Type B pancreatic cell (in vitro differentiated cells): Measurements from ENCODE around the gene TTLL5. TPM values are rescaled to one million over a fixed set of nuclear protein-coding genes. Genes with fewer than 3 reads are reported as not detected.

Experiments used
- DNase-seq: peaks from one replicate; pipeline ENCODE4 v3.0.0; 2021; ENCODE audit warnings: mixed read lengths; ENCODE audit not compliant: unreplicated experiment; ENCODE audit errors: extremely low spot score
- H3K27ac Mint-ChIP-seq: 2 replicates; pipeline ENCODE4 v1.8.0; 2021; ENCODE audit warnings: mild to moderate bottlenecking, mixed read lengths
- H3K27me3 Mint-ChIP-seq: 2 replicates; pipeline ENCODE4 v1.8.0; 2021; ENCODE audit warnings: mixed read lengths
- H3K36me3 Mint-ChIP-seq: 2 replicates; pipeline ENCODE4 v1.8.0; 2021; ENCODE audit warnings: mixed read lengths
- H3K4me1 Mint-ChIP-seq: one replicate; pipeline ENCODE4 v1.8.0; 2021; ENCODE audit warnings: mixed read lengths; ENCODE audit not compliant: unreplicated experiment
- H3K4me3 Mint-ChIP-seq: 2 replicates; pipeline ENCODE4 v1.8.0; 2021; ENCODE audit warnings: mild to moderate bottlenecking, mixed read lengths
- H3K9me3 Mint-ChIP-seq: 2 replicates; pipeline ENCODE4 v1.8.0; 2021; ENCODE audit warnings: mixed read lengths
- total RNA-seq: library from RNA; stranded (reverse); gene quantifications from 2 replicates; pipeline ENCODE4 v1.2.1, GENCODE V29; 2021; ENCODE audit warnings: low replicate concordance
- TF ChIP-seq, protein P1 (sequence below): fragments of 200-600 bp; sonication (generic); conservative IDR thresholded peaks from 2 replicates; pipeline ENCODE4 v1.5.0; 2021; ENCODE audit warnings: antibody characterized with exemption, mild to moderate bottlenecking

The TTLL5 gene
- total RNA-seq, 1 donor from 2014 or later, result 44.7 TPM

DNA sequence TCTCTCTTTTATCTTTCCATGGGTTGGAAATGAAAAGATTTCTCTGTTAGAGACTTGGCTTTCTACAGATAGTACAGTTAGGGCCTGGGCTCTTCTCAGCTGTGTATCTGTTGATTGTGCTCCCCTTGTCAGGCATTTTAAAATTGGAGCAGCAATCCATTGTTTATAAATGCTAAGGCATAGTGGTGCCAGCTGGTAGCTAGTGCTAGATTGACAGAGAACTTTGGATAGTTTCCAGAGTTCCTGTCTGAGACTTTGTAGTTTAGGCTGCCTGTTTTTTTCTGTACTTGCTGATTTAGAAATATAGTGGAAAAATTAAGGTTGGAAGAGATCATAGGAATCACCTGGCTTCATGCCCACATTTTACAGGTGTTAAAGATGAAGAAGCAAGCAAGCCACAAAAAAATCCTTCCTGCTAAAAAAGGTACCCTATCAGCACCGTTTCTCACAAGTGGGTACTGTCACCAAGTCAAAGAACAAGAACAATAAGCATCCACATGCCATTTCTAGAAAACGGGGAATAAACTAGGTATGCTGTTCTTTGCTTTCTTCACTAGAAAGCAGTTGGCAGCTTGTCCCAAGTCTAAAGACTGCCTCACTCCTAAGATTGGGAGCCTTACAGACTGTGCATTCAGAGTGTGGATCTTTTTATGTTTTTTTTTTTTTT lies 6.2 kb downstream of the TTLL5 start:
- no peaks in the 10 kb centered on the region for H3K9me3 Mint-ChIP-seq
- H3K4me1 Mint-ChIP-seq, result no peaks in the 10 kb centered on the region
- H3K36me3 Mint-ChIP-seq, result peaks cover 27% of the 10 kb centered on the region
- no peaks in the 10 kb centered on the region for H3K27me3 Mint-ChIP-seq
- no peak for DNase-seq
- TF ChIP-seq, protein P1, sequence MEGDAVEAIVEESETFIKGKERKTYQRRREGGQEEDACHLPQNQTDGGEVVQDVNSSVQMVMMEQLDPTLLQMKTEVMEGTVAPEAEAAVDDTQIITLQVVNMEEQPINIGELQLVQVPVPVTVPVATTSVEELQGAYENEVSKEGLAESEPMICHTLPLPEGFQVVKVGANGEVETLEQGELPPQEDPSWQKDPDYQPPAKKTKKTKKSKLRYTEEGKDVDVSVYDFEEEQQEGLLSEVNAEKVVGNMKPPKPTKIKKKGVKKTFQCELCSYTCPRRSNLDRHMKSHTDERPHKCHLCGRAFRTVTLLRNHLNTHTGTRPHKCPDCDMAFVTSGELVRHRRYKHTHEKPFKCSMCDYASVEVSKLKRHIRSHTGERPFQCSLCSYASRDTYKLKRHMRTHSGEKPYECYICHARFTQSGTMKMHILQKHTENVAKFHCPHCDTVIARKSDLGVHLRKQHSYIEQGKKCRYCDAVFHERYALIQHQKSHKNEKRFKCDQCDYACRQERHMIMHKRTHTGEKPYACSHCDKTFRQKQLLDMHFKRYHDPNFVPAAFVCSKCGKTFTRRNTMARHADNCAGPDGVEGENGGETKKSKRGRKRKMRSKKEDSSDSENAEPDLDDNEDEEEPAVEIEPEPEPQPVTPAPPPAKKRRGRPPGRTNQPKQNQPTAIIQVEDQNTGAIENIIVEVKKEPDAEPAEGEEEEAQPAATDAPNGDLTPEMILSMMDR, result no peak
- no peak overlapping the region for H3K4me3 Mint-ChIP-seq
- no peak overlapping the region for H3K27ac Mint-ChIP-seq

DNA sequence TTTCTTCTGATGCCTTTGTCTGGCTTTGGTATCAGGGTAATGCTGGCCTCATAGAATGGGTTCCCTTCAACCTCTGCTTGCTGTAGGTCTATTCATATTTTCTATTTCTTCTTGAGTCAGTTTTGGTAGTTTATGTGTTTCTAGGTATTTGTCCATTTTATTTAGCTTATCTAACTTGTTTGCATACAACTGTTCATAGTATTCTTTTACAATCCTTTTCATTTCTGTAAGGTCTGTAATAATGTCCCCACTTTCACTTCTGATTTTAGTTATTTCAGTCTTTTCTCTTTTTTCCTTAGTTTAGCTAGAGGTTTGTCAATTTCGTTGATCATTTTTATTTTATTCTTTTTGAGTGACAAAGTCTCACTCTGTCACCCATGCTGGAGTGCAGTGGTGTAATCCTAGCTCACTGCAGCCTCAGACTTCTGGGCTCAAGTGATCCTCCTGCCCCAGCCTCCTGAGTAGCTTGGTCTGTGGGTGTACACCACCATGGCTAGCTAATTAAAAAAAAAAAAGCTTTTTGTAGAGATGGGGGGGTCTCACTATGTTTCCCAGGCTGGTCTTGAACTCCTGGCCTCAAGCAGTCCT lies 11.7 kb downstream of the TTLL5 start:
- H3K4me3 Mint-ChIP-seq, result no peak overlapping the region
- TF ChIP-seq, protein P1, result no peak
- H3K36me3 Mint-ChIP-seq, result peaks cover 38% of the 10 kb centered on the region
- no peaks in the 10 kb centered on the region for H3K4me1 Mint-ChIP-seq
- no peaks in the 10 kb centered on the region for H3K27me3 Mint-ChIP-seq
- no peak for DNase-seq
- no peak overlapping the region for H3K27ac Mint-ChIP-seq
- no peaks in the 10 kb centered on the region for H3K9me3 Mint-ChIP-seq

DNA sequence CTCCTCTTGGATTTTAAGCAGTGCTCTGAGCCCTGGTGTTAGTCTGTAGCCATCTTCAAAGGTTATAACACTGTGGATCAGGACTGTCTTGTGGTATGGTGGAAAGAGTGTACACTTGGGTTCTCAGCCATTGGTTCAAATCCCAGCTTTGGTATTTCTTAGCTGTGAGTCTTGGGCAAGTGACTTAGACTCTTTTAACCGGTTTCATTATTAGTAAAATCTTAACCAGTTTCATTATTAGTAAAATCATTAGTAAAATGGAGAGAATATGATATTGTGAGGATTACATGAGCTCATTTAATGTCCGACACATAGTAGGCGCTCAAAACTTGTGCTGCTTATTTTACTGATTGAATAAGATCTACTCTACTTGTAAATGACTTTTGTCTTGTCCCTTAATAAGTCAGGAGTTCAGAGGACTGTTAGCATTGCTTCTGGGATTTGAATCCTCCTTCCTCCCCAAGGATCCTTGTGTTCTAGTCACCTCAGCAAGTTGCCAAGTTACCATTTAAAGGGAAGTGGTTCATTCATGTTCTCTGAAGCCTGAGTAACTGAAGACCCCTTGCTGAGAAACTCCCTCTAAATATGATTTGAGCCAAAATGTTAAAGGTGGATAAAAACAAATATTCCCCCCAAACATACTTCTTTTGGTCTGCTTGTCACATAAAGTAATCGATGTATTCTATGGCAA lies 12.4 kb downstream of the TTLL5 start:
- no peak for DNase-seq
- TF ChIP-seq, protein P1, result no peak
- Mint-ChIP-seq H3K27ac (no peak overlapping the region), H3K4me1 (no peaks in the 10 kb centered on the region), H3K9me3 (no peaks in the 10 kb centered on the region), H3K4me3 (no peak overlapping the region), H3K36me3 (peaks cover 38% of the 10 kb centered on the region), H3K27me3 (no peaks in the 10 kb centered on the region)

DNA sequence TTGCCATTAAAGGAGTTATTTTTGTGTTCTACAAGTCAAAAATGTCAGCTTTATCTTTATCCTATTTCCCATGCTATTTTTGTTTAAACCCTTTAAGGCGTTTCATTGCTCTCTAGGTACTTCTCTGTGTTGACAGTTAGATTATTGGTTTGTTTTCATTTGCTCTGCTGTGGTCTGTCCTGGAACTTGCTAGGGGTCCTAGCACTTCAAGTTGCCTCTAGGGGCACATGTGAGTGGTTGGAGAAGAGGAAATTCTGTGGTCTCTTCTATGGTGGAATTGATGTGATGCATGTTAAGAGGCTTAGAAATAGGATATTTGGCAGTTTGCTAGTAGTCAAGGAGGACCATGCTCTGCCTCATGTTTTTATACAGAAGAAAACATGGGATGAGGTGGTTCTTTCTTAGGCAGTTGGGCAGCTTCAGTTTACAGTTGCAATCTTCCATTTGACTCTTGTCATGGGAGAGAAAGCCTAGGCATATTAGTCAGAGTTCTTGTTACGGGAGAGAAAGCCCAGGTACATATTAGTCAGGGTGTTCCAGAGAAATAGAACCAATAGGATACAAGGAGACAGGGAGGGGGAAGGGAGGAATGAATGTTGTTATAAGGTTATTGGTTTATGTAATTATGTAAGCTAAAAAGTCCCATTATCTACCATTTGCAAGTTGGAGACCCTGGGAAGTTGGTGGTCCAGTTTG lies 14.4 kb downstream of the TTLL5 start:
- H3K27me3 Mint-ChIP-seq, result no peaks in the 10 kb centered on the region
- TF ChIP-seq, protein P1, result peak; percentile 51
- H3K4me1 Mint-ChIP-seq, result no peaks in the 10 kb centered on the region
- H3K9me3 Mint-ChIP-seq, result no peaks in the 10 kb centered on the region
- DNase-seq, result no peak
- H3K36me3 Mint-ChIP-seq, result peaks cover 29% of the 10 kb centered on the region
- no peak overlapping the region for H3K4me3 Mint-ChIP-seq
- H3K27ac Mint-ChIP-seq, result no peak overlapping the region

DNA sequence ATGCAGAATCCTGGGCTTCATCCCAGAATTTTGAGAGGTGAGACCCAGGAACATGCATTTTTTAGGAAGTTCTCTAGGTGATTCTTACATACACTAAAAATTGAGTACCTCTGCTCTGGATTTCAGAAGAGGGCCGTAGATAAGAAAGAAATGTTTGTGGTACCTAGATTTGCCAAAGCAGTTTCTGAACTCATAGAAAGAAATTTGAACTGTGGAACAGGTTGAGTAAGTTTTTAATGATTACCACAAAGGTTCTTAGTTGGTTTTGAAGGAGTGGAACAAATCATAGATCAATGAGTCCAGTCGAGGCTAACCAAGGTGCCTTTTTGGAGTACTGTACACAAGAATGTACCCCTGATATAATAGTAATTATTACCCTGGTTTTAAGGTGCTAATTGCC lies 24.9 kb downstream of the TTLL5 start:
- Mint-ChIP-seq H3K9me3 (no peaks in the 10 kb centered on the region), H3K4me1 (no peaks in the 10 kb centered on the region), H3K4me3 (no peak overlapping the region), H3K27ac (no peak overlapping the region), H3K27me3 (no peaks in the 10 kb centered on the region), H3K36me3 (peaks cover 44% of the 10 kb centered on the region)
- TF ChIP-seq, protein P1, result no peak
- DNase-seq, result no peak
